Head of caudate nucleus (tissue), 42 donors: ENCODE results near the gene GRIK5.

Experiments used
- DNase-seq, 42 donors: peaks; one replicate each; pipeline versions ENCODE4 v3.0.0 to v3.0.0-alpha.2; 2020 to 2021; ENCODE audit warnings: mixed read lengths in 7 of 42
- intact Hi-C: fragments of 100-400 bp; cut with DNase I; formaldehyde crosslinking; loops from one replicate; pipeline ENCODE4 v1.15.0; 2022

GRIK5 gene

DNA sequence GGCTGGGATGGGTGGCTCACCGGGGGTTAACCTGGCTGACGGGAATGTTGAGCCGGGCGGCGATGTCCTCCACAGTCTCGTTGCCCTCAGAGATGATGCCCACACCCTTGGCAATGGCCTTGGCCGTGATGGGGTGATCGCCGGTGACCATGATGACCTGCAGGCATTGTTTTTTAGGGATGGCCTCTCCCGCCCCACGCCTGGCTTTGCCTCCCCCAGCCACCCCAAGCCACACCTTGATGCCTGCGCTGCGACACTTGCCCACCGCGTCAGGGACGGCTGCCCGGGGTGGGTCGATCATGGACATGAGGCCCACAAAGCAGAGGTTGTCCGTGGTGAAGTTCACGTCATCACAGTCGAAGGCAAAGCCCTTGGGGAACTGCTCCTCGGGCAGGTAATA, 92.1 kb downstream of the GRIK5 start:
- no peak for DNase-seq
- intact Hi-C loops = no loop called here

DNA sequence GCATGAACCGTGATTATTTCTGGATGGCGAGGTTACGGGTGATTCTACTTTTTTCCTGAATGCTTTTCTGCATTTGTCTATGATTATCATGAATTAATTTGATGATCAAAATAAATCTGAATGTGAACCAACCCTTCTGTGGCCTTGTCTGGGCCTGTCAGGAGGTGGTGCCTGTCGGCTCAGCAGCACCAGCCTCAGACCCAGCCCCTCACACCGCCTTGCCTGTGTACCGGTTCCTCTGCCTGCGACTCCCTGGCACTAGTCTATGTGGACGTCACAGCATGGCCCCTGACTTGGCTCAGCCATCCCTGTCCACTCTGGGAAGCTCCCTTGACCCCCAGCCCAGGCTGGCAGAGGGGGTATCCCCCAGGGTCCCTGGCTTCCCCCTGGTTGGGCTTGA, 95.4 kb downstream of the GRIK5 start:
- no peak for DNase-seq
- intact Hi-C loops = no loop called here

DNA sequence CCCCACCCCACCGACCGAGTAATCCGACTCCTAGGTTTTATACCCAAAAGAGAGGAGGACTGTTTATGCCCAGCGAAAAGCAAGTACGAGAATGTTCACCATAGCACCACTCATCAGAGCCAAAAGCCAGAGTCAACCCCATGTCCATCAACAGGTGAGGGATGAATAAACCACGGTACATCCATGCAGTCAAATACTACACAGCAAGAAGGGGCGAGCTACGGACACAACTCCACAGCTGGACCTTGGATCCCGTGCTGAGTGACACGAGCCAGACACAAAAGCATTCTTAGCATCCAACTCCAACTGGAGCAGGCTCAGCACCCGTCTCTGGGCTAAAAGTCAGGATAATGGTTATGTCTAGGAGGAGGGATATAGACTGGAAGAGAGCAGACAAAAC, 98.6 kb downstream of the GRIK5 start:
- no peak for DNase-seq
- intact Hi-C loops = no loop called here

DNA sequence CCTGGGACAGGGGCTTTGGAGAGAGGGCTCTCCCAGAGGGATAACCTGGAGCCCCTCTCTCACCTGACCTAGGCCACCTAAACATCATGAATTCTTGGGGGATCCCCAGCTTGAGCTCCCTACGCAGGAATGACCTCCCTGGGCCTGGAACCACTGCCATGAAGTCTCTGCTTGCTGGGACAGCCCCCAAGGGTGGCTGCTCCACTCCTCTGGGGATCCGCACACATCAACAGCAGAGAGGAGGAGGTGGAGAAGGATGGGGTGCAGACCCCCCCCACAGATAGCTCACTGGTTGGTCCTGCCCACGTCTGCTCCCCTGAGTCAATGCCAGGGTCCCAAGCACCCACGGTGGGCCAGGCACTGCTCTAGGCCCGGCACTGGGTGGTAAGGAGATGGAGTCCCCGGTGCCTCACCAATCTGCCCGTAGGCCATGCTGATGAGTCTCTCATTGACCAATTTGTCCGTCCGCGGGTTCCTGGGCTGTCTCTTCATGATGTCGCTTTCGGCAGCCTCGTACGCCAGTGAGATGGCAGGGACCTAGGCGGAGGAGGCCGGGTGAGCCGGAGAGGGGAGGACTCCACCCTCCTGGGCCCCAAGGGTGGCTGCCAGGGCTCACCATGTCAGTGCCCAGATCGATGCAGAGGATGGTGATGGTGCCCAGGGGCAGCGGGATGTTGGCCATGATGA, 100.1 kb downstream of the GRIK5 start:
- intact Hi-C loops = no loop called here
- DNase-seq = no peak

DNA sequence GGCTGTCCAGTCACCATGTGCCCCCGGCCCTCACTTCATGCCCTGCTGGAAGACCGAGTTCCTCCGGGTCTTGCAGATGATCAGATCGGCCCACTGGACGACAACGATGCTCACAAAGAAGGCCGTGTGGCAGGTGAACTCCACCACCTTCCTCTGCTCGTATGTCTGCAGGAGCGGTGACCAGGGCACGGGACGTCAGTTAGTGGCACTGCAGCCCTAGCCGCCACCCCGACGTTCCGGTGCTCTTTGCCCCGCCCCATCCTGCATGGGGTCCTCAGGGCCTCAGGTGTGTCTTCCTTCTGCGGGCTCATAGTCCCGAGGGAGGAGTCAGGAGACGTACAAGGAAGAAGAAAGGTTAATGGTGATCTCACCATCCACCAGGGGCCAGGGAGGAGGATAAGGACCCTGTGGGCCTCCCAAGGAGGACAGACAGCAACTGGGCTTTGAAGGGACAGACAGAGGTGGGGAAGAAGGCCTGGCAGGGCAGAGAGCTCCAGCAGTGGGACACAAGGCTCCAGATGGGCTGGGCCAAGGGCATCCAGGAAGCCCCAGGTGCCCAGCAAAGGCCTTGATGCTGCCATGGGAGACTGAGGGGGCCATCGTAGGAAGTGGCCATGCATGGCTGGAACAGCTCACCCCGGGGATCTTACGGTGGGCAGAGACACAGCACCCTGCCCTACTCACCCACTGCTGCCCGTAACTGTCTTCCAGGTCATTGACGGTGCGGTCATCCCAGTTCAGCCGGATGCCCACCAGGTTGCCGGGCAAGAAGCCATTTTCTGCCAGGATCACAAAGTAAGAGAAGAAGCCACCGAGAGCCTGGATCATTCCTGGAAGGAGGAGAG, 101.0 kb downstream of the GRIK5 start:
- intact Hi-C loops = no loop called here
- DNase-seq = no peak

DNA sequence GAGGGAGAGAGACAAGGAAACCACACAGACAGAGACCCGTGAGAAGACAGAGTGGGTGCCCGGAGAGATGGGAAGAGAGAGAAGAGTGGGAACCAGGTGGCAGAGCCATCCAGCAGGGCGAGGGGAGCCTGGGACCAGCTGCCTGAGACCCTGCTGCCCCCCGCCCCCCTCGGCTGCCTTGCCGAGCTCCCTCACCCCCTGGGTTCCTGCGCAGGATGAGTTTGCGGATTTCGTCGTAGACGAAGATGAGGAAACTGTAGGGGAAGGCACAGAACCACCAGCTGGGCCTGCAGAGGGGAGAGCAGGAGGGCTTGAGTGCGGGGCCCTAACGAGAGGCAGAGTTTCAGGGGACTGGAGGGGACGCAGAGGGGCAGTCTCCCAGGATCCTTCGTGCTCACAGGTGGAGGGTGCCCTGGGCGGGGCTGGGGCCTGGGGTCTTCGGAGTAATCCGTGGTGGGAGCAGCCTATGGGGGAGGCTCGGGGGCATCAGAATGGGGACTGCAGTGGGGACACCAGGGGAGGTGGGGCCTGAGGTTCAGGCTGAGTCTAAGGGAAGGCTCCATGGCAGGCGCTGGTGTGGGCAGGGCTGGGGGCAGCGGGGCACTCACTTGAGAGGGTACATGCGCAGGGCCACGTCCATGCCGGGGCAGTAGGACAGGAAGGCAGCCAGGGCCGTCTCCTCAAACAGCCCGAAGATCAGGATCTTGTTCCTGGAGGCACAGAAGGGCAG, 102.8 kb downstream of the GRIK5 start:
- intact Hi-C loops = no loop called here
- DNase-seq = no peak

DNA sequence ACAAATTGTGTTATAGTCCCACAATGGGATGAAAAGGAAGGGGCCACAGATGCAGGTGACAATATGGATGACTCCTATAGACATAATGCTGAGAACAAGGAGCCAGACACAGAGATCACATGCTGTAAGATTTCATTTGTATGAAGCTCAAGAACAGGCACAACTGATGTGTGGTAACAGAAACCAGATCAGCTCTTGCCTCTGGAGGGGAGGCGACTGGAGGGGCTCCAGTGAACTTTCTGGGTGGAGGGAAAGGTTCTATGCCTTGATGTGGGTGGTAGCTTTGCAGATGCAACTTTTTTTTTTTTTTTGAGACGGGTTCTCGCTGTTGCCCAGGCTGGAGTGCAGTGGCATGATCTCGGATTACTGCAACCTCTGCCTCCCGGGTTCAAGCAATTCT, 104.9 kb downstream of the GRIK5 start:
- intact Hi-C loops = no loop called here
- no peak for DNase-seq

DNA sequence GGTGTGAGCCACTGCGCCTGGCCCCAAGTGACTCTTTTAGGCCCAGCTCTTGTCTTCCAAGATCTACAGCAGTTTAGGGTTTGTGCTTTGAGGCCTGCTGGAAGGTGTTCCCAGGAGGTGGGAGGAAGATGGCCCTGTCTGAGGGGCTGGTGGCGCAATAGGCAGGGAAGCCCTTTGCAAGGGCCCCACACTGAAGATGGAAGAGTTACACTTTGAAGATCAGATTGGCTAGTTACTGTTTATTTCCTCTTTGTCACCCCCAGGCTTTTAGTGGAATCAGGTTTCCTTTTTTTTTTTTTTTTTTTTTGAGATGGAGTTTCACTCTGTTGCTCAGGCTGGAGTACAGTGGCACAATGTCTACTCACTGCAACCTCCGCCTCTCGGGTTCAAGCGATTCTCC, 109.0 kb downstream of the GRIK5 start:
- intact Hi-C loops = no loop called here
- no peak for DNase-seq

DNA sequence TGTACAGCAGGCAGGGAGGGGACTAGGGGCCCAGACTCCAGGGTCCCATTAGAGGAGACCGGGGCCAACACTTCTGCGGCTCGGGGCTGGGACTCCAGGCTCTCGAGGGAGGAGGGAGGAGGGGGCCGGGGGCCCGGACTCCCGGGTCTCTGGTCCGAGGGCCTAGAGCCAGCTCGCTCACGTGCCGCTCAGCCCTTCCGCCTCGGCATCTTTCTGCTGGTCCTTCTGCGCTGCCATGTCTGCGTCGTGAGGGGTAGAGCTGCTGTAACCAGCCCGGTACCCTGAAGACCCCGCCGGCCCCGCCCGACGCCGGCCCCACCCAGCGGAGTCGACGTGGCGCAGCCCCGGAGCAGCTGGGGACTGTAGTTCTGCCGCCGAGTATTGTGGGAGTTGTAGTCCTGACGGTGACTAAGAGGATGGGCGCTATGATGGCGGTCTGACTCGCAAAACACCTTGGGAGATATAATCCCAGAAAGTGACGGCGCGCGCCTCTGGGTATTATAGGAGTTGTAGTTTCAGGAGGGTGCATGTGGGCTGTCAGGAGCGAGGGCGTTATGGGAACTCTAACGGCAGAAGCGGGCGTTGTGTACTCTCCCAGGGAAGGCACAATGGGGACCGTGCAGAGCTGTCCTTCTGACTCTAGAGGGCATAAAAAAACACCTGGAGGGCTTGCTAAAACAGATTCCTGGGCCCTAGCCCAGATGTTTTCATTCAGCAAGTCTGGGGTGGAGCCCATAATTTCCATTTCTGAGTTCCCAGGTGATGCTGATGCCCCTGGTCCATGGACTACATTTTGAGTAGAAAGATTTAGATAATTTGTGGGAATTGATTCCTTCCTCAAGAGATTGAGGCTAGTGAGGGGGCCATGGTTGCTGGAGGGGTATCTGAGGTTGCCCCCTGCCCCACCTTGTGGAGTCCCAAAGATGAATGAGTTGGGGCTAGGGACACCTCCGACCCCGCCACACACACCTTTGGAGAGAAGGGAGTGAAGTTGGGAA, 110.7 kb downstream of the GRIK5 start, which contains the start of gene RABAC1:
TSS of gene RABAC1 (minus strand) at position 266 of the 998 bp plus-strand sequence. CDS start at position 237, 29 bp downstream.
- intact Hi-C loops = loop anchor here (5.0 kb wide), 1 partner anchor 97 kb away; the partner anchor contains the start of gene RPS19
- DNase-seq = peak; percentile 86 to 98 (median 95)

DNA sequence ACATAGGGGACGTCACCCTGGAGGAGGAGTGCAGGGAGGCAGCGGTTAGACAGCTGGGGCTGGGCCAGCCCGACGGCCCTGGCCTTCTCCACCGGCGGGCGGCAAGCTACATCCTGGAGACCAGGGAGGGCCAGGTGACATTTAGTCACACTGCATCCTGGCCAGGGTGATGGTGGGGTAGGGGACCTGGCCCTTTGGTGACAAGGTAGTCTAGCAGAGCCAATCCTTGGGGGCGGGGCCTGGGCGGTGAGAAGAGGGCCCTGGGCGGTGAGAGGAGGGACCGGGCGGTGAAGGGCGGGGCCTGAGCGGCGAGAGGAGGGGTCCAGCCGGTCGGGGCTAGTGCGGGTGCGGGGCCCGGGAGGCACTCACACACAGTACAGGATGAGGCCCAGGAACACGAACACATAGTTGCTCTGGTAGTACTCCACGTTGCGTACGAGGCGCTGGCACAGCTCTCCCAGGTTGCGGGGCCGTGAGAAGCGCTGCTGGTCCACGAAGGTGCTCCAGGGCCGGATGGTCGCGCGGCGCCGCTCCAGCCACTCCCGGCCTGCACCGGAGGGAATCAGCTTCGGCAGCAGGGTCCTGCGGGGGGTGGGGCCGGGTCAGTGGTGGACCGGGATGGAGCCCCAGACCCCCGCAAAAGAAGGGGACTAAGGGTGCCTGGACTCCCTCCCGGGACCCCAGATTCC, 111.5 kb downstream of the GRIK5 start:
- intact Hi-C loops = loop anchor here (5.0 kb wide), 1 partner anchor 96 kb away; the partner anchor contains the start of gene RPS19
- peak; percentile 31 to 84 (median 66) for DNase-seq

DNA sequence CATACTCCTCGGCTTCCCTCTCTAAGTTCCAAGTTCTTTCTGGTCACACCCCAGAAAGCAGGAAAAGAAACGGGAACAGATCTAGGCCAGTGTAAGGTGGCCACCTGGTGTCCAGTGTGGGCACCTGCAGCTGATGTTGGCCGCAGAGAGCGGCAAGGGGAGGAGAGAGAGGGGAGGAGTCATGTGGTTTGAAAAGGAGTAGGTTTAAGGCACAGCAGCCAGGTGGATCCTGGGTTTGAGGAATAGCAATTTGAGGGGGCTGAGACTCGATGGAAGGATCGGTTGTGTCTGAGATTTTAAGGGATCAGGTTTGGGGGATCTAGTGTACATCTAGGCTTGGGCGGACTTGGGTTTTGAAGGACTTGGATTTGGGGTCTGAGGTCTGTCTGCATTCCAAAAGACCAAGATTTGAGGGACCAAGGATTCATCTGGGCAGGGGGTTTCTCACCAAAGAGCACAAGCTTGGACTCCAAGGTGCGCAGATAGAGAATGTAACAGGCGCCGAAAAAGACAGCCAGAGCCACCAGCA, 112.1 kb downstream of the GRIK5 start:
- intact Hi-C loops = loop anchor here (5.0 kb wide), 1 partner anchor 96 kb away; the partner anchor contains the start of gene RPS19

DNA sequence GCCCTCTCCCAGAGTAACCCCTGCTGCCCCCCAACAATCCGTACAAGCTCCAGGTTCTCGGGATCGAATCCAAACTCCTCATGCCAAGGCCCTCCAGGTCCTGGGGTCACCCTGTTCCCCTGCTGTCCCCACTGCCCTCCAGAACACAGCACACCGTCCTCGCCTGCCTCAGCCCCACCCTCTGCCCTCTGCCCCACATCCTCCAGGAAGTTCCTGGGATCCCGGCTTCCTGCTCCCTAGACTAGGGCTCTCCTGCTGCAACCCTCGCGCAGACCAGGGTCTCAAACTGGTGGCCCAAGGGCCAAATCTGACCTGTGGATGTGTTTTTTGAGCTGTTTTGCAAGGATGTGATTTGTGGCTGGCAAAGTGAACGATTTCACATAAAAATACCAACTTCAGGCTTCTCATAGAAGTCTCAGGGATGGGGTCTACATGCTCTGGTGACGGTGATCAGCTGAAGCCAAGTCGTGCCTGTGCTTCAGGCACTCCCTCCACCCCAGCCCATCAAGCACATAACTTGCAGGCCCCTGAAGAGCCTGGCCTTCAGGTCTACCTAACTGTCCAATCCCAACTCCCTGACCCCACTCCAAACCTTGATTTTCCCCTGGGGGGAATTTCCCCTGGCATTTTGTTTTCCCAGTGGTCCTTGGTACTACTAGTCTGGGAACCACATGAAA, 112.7 kb downstream of the GRIK5 start:
- no peak for DNase-seq
- intact Hi-C loops = loop anchor here (5.0 kb wide), 1 partner anchor 95 kb away; the partner anchor contains the start of gene RPS19

More for the DNA sequence above, 112.1 kb downstream of the GRIK5 start:
- peak in 32 of 42 donors; percentile 14 to 69 (median 40) for DNase-seq

DNA sequence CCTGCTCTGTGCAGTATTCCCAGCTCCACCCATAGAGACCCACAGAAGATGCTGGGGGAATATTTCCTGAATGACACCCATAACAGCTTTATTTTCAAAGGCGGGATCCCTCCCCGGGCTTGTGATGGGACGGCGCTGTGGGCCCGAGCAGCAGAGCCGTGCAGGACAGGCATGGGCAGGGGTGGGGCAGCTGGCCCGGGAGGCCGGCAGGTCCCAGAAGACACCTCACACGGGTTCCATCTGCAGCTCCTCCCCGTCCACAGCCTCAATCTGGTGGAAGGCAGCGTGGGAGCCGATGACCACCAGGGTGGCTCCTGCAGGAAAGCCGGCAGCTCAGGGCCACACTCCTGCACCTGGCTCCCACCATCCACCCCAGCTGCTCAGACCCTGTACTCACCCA, 113.4 kb downstream of the GRIK5 start:
- intact Hi-C loops = loop anchor here (5.0 kb wide), 1 partner anchor 94 kb away; the partner anchor contains the start of gene RPS19
- DNase-seq = no peak

DNA sequence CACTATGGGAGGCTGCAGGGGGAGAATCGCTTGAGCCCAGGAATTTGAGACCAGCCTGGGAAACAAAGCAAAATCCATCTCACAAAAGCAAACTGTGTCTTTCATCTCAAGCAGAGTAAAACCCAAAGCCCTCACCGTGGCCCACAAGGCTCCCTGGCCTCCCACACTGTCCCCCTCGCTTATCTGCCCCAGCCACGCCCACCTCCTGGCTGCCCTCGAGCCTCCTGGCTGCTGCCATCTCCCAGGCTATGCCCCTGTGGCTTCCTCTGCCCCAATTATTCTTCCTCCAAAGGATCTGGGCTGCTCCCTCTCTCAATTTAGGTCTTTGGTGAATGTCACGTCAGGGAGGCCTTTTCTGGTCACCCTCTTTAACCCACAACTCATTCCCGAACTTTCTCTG, 114.5 kb downstream of the GRIK5 start:
- intact Hi-C loops = loop anchor here (5.0 kb wide), 1 partner anchor 93 kb away; the partner anchor contains the start of gene RPS19

DNA sequence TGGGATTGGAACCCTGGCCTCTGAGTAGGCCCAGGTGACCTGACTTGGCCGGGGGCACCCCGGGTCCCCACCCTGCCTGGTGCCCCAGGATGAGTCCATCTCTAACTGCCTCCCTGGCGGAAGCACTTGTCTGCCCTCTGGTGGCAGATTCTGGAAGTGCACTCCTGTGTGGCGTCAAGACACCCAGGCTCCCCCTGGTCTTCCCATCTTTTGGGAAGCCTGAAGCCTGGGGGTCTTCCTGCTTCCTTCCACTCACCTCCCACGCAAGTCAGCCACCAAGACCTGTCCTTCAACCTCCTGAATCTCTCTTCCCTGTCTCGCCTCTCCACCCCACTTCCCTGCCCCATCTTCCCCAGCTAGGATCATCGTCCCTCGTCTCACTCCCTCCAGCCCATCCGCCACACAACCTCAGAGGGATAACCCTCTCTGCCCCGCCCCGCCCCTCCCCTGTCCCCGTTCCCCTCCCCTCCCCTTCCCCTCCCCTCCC, 118.3 kb downstream of the GRIK5 start:
- intact Hi-C loops = no loop called here
- DNase-seq = peak; percentile 38 to 93 (median 84)

More for the DNA sequence above, 114.5 kb downstream of the GRIK5 start:
- no peak for DNase-seq
